ENCODE measurements around the gene CTXND1.

GRCh38 chr15:80289528-80290495 is 37.8 kb upstream of the CTXND1 start:
- TF ChIP-seq POLR2AphosphoS5 (IDR thresholded peaks at IDR 0.05; ENCODE audit: insufficient read depth in 1 of 2, low read depth in 1 of 2) = no peak
- TF ChIP-seq, protein P1, sequence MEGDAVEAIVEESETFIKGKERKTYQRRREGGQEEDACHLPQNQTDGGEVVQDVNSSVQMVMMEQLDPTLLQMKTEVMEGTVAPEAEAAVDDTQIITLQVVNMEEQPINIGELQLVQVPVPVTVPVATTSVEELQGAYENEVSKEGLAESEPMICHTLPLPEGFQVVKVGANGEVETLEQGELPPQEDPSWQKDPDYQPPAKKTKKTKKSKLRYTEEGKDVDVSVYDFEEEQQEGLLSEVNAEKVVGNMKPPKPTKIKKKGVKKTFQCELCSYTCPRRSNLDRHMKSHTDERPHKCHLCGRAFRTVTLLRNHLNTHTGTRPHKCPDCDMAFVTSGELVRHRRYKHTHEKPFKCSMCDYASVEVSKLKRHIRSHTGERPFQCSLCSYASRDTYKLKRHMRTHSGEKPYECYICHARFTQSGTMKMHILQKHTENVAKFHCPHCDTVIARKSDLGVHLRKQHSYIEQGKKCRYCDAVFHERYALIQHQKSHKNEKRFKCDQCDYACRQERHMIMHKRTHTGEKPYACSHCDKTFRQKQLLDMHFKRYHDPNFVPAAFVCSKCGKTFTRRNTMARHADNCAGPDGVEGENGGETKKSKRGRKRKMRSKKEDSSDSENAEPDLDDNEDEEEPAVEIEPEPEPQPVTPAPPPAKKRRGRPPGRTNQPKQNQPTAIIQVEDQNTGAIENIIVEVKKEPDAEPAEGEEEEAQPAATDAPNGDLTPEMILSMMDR (IDR thresholded peaks at IDR 0.05) = no peak
